RWPE2 (cell line): Measurements from ENCODE around the gene LIFR.

Experiments
- ATAC-seq: fragments of 200-7000 bp; cut with Tn5 transposase; 3 replicates; pipeline ENCODE4 v1.9.1; 2021; ENCODE audit warnings: low read depth
- DNase-seq: peaks from one replicate; pipeline ENCODE4 v3.0.0-alpha.2; 2020; ENCODE audit warnings: low spot score
- H3K27ac ChIP-seq: fragments of 450-650 bp; 2 replicates; pipeline ENCODE4 v1.5.1; 2017; ENCODE audit warnings: mild to moderate bottlenecking; ENCODE audit not compliant: poor library complexity, severe bottlenecking
- H3K27me3 ChIP-seq: fragments of 250-450 bp; sonication (Bioruptor Pico); 2 replicates; pipeline ENCODE4 v1.5.1; 2021; ENCODE audit warnings: mild to moderate bottlenecking, moderate library complexity; ENCODE audit not compliant: insufficient read depth, poor library complexity, severe bottlenecking
- H3K36me3 ChIP-seq: fragments of 250-450 bp; sonication (Bioruptor Pico); 2 replicates; pipeline ENCODE4 v1.5.1; 2020; ENCODE audit warnings: low read depth, mild to moderate bottlenecking, moderate library complexity
- H3K4me1 ChIP-seq: fragments of 250-450 bp; sonication (Bioruptor Pico); 2 replicates; pipeline ENCODE4 v1.5.1; 2021; ENCODE audit warnings: mild to moderate bottlenecking, moderate library complexity; ENCODE audit not compliant: insufficient read depth, poor library complexity, severe bottlenecking
- H3K4me3 ChIP-seq: fragments of 250-450 bp; sonication (Bioruptor Pico); 2 replicates; pipeline ENCODE4 v1.5.1; 2021; ENCODE audit warnings: mild to moderate bottlenecking, moderate library complexity; ENCODE audit not compliant: severe bottlenecking
- H3K9me3 ChIP-seq: fragments of 250-450 bp; sonication (Bioruptor Pico); 2 replicates; pipeline ENCODE4 v1.5.1; 2021; ENCODE audit warnings: mild to moderate bottlenecking, moderate library complexity; ENCODE audit not compliant: severe bottlenecking
- CTCF ChIP-seq: fragments of 450-650 bp; IDR thresholded peaks from one replicate; pipeline ENCODE4 v1.5.1; 2017; ENCODE audit warnings: mild to moderate bottlenecking, moderate library complexity; ENCODE audit not compliant: poor library complexity, severe bottlenecking

Gene LIFR

GRCh38 chr5:38466424-38467189, 89.8 kb downstream of the LIFR start:
- Histone ChIP-seq H3K36me3 (no peaks in the 10 kb centered on the region), H3K27me3 (no peaks in the 10 kb centered on the region), H3K9me3 (no peaks in the 10 kb centered on the region), H3K4me3 (no peak overlapping the region), H3K4me1 (peaks cover 64% of the 10 kb centered on the region), H3K27ac (peak overlapping the region; percentile 23)
- DNase-seq (no peak), ATAC-seq (no peak)
- TF ChIP-seq CTCF = no peak

GRCh38 chr5:38465702-38466423, 90.6 kb downstream of the LIFR start:
- peaks cover 64% of the 10 kb centered on the region for H3K4me1 ChIP-seq

GRCh38 chr5:38465061-38465460, 91.4 kb downstream of the LIFR start:
- Histone ChIP-seq H3K27me3 (no peaks in the 10 kb centered on the region), H3K36me3 (no peaks in the 10 kb centered on the region), H3K27ac (peak overlapping the region; percentile 53), H3K4me1 (peaks cover 64% of the 10 kb centered on the region), H3K9me3 (no peaks in the 10 kb centered on the region), H3K4me3 (no peak overlapping the region)
- ATAC-seq = no peak
- TF ChIP-seq CTCF = no peak
- no peak for DNase-seq

More at GRCh38 chr5:38465702-38466423, 90.6 kb downstream of the LIFR start:
- H3K9me3 ChIP-seq = no peaks in the 10 kb centered on the region
- no peaks in the 10 kb centered on the region for H3K27me3 ChIP-seq
- no peak for DNase-seq
- TF ChIP-seq CTCF = no peak
- peak overlapping the region; percentile 23 for H3K27ac ChIP-seq
- no peaks in the 10 kb centered on the region for H3K36me3 ChIP-seq
- no peak overlapping the region for H3K4me3 ChIP-seq
- ATAC-seq = peak; percentile 4; the same call in 2 of the 3 replicates

- peaks cover 63% of the 10 kb centered on the region for H3K4me1 ChIP-seq
- peak overlapping the region; percentile 53 for H3K27ac ChIP-seq
- ATAC-seq (peak; percentile 86), DNase-seq (no peak)
- no peak overlapping the region for H3K4me3 ChIP-seq
- no peaks in the 10 kb centered on the region for H3K36me3 ChIP-seq
- no peaks in the 10 kb centered on the region for H3K27me3 ChIP-seq
- TF ChIP-seq CTCF = no peak
- no peaks in the 10 kb centered on the region for H3K9me3 ChIP-seq
Observed at GRCh38 chr5:38463634-38464521, 92.6 kb downstream of the LIFR start.
